ENCODE results near the gene EIF5AL1.
"Not testable (repeated sequence)": the region's sequence is repeated elsewhere in the genome, so short reads cannot be mapped to it uniquely, and the experiment has no call there.

Gene EIF5AL1

DNA sequence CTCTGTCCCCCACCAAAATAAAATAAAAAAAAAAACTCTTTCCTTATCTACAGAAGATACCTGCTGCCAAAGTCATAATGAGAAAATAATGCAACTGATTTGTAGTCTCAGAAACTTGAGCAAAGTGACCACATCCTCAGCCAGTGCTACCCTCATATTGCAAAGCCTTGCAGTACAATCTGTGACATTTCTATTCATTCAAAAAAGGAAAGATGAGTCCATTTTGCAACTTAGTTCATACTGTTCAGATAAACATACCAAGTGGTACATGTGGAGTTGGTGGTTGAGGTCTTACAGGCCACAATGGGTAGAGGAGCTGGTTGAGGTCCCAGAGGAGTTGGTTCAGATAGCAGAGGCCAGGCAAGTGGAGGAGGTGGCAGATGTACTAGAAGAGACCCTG is 6.5 kb upstream of the EIF5AL1 start:
- TF ChIP-seq, protein P1, sequence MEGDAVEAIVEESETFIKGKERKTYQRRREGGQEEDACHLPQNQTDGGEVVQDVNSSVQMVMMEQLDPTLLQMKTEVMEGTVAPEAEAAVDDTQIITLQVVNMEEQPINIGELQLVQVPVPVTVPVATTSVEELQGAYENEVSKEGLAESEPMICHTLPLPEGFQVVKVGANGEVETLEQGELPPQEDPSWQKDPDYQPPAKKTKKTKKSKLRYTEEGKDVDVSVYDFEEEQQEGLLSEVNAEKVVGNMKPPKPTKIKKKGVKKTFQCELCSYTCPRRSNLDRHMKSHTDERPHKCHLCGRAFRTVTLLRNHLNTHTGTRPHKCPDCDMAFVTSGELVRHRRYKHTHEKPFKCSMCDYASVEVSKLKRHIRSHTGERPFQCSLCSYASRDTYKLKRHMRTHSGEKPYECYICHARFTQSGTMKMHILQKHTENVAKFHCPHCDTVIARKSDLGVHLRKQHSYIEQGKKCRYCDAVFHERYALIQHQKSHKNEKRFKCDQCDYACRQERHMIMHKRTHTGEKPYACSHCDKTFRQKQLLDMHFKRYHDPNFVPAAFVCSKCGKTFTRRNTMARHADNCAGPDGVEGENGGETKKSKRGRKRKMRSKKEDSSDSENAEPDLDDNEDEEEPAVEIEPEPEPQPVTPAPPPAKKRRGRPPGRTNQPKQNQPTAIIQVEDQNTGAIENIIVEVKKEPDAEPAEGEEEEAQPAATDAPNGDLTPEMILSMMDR (conservative IDR thresholded peaks at IDR 0.05): no peak
- H3K27ac ChIP-seq: no peak overlapping the region

DNA sequence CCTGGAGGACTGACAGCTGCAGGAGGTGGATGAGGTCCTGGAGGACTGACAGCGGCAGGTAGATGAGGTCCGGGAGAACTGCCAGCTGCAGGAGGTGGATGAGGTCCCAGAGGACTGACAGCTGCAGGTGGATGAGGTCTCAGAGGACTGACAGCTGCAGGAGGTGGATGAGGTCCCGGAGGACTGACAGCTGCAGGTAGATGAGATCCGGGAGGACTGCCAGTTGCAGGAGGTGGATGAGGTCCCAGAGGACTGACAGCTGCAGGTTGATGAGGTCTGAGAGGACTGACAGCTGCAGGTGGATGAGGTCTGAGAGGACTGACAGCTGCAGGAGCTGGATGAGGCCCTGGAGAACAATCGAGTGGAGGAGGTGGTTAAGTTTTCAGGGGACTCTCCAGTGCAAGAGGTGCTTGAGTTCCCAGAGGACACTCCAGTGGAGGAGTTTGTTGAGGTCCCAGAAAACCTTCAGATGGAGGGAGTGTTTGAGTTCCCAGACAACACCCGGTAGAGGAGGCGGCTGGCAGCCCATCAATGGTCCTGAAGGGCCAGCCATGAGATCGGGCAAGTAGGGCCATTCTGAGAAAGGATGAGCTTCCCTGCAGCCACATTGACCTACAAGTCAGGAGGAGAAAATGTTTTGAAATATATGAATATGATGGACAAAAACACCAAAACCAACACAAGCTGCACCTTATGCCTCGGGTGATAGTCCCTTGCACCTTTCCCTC is 4.7 kb upstream of the EIF5AL1 start:
- TF ChIP-seq, protein P1 (conservative IDR thresholded peaks at IDR 0.05): no peak
- H3K27ac ChIP-seq: no peak overlapping the region

DNA sequence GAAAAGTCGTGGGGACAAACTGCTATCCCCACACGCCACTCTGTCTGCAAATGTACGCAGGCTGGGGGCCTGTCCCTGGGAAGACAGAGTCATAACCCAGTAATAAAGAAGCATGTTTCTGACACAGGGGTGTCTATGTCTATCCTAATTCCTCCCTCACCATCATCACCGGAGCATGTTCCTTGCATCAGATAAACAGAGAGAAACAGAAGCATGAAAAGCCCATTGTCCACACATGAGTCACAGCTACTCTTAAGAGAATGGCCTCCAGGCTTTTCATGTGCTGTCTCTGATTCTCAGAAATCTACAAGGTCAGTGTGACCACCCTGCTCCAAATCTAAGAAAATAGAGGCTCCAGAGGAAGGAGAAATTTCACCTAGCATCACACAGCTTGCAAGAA is 4.1 kb upstream of the EIF5AL1 start:
- H3K27ac ChIP-seq: not testable (repeated sequence)

DNA sequence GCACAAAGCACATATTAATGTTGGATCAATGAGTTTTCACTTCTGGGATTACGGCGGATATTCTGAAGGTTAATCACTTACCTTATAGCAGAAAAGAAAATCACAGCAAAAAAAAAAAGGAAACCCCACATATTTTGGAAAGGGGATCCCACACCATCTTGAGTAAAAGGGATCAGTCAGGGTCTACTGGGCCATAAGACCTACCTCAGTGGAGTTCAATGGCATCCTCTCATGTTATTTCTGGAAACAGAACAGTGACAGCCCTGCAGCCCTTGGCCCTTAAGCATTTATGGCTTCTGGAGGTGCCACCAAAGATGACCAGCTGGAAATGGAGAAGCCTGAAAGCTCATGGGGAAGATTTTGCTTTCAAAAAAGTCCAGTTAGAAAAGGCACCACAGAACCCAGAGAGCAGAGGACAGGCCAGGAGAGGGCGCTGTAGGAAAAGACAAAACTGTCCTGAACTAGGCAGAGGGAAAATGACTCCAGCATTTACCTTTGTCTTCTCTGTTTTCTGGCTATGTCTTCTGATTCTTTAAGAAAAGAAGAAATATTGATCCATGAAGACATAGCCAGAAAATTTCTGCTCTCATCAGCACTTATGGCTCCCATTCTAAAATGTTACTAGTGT is 2.9 kb upstream of the EIF5AL1 start:
- H3K27ac ChIP-seq: not testable (repeated sequence)

DNA sequence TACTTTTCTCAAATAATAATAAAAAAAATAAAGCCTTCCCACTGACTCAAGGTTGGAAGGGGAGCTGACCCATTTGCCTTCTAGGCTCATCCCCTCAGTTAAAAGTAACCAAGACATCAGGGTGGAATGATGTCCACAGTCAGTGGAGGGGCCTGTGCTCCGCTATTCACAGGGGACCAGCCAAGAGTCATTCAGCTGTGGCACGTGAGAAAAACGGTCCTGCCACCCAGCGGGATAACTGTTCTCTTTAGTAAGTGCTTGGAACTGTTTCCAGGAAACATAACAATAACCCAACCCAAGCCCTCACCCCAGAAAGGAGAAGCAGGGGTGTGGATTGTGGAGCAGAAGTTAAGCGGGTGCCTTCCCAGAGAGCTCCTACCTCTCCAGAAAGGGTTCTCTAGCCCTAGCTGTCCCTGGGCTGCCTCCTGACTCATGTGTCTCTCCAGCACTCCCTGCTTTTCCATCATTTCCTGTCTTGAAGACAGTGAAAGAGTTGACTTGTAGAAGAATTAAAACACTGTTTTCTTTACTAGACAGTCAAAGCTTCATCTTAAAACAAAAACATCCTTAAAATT is 2.3 kb upstream of the EIF5AL1 start:
- H3K27ac ChIP-seq: not testable (repeated sequence)

DNA sequence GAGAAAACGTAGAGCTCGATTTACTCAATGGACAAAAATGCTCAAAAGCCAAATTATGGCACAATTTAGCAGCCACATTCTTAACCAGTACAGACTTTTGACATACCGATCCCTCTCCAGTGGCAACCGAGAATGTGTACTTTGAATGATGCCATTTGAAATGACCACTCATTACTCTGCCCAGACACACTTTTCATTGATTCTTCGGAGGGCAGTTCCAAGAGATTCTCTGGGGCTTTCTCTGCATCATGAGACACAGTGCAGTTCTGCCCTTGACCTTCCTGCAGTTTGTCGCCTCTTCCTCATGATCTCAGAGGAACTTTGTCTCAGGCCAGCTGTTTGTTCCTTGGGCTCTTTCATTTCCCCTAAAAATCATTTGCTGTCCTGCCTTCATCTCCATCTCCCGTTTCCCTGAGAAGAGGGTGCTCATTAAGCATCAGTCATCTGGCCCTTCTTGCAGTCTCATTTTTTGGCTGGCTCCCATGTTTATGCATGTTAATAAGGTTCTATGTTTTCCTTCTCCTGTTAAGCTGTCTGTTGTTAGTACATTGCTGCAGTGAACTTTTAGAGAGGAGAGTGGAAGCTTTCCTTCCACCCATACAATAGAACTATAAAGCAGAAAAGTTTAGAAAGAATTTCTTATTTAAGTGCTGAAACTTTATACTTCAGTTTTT is 4.3 kb downstream of the EIF5AL1 start:
- H3K27ac ChIP-seq: not testable (repeated sequence)

DNA sequence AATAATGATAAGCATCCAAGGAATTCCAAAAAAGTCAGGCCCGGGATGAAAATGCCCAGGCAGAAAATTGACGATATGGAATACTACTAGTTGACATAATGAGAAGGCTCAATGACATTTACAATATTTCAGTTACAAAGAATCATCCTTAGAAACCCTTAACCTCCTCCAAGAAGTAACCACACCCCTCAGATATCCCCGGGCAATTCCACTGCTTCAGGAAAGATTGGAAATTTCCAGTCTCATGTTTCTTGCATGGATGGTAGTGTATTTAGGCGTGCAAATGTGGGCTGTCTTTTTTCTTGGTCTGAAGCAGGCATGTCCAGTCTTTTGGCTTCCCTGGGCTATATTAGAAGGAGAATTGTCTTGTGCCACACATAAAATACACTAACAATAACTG is 5.2 kb downstream of the EIF5AL1 start:
- H3K27ac ChIP-seq: not testable (repeated sequence)

DNA sequence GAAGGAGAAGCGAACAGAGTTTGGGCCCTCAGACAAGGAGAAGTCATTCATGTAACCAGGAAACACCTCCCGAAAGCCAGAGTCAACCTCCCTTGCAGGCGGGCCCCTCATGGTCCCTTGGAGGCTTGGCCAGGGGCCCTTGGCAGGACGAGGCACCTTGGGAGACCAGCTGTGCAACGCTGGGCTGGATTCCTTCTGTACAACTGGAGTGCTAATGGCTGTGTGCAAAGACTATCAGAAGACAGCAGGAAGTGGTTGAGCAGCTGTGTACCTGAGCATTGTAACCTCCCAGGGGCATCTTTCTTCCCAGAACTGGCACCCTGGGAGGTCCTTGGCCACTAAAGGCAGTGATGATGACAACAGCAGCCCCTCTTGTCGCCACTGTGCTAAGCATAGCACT is 9.4 kb downstream of the EIF5AL1 start:
- H3K27ac ChIP-seq: not testable (repeated sequence)

DNA sequence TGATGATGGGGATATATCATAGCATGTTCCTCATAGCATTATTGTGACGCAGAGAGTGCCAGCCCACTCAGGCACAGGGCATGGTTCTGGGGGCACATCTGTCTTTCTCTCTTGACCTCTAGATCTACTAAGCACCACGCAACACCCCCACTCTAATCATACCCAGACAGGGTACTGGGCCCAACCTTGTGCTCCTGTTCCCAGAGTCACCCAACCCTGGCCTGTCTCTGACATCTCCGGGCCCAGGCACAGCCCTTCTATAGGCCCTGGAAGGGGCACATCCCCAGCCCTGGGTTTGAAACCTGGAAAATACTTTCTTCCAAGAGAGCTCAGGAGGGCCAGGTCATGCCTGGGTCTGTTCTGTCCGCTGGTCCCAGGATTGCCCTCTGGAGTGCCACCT is 10.1 kb downstream of the EIF5AL1 start:
- not testable (repeated sequence) for H3K27ac ChIP-seq

DNA sequence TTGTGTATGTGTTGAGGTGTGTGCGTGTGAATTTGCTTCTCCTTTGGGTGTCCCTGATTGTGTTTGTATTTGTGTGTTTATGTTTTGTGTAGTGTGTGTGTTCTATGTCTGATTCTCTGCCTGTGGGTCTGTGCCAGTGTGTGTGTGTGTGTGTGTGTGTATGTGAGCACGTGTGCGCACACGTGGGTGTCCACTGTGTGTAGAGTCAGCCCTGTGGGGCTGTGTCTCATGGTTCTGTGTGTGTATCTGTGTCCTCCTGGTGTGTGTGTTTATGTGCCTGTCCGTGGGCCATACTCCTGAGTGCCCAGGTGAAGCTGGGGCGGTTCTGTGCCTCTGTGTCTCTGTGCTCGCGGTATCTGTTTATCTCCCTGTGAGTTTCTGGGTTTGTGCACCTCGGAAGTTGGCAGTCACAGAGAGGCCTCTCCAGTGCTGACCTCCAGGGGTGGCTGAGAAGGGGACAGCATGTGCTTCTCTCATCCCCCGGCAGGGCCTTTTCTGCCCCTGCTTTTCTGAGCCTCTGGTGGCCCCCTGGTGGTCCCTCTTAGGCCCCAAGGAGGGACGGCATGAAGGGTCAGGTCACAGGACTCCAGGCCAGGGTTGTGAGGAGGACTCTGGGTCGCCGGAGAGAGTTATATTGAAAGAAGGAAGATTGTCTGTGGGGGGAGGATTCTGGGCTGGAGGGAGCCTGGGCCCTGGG is 11.0 kb downstream of the EIF5AL1 start:
- H3K27ac ChIP-seq: not testable (repeated sequence)

DNA sequence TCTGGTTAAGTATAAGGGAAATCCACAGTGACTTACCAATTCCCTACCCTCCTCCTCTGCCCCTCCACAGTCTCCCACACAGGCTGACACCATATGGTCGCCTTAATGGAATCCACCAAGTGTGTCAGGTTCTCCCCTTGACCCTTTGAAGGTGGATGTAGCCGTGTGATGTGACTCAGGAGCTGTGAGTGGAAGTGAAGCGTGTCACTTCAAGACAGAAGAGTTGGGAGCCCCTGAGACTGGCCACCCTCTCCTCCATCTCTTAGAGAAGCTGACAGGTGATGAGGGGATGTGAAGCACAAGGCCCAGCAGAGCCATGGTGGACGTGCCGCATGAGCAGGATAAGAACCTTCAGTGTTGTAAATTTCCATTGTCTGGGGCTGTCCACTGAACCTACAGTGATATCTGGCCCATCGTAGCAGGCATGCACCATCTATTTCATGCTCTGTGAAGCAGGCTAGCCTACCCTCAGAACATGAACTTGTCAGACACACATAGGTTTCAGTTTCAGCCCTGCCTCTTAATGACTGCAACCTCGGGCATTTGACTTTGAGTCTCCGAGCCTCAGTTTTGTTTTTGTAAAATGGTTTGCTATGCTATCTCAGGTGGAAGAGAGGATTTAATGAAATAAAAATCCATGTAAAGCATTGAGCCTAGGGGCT is 12.8 kb downstream of the EIF5AL1 start:
- not testable (repeated sequence) for H3K27ac ChIP-seq

DNA sequence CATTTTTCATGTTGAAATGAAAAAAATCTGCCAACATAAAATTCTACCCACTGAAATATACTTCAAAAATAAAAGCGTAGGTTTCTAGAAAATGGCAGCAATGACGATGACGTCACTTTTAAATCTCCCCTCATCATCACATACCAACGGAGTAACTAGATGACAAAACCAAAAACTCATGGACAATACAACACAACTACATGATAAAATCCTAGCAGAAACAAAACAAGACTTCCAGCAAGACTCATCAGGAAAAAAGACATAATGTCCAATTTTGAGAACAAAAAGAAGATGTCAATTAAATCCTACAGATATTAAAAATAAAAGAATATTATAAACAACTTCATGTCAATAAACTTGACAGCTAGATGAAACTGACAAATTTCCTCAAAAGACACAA is 15.9 kb downstream of the EIF5AL1 start:
- H3K27ac ChIP-seq: not testable (repeated sequence)

DNA sequence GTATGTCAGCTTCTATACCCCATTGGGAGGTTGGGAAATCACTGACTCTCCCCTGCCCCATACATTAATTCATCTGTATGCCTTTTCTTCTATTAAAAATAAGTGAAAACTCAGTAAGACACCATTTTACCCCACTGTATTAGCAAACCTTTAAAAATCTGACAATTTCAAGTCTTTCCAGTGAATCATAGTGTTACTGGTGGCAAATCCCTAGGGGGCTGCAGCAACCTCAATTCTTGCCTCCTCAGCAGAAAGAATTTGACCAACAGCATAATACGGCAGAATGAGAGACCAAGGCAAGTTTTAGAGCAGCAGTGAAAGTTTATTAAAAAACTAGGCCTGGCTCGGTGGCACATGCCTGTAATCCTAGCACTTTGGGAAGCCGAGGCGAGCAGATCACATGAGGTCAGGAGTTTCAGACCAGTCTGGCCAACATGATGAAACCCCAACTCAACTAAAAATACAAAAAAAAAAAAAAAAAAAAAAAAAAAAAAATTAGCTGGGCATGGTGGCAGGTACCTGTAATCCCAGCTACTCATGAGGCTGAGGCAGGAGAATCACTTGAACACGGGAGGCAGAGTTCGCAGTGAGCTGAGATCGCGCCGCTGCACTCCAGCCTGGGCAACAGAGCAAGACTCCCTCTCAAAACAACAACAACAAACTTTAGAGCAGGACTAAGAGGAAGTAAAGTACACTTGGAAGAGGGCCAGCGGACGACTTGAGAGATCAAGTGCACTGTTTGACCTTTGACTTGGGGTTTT is 21.0 kb downstream of the EIF5AL1 start:
- H3K27ac ChIP-seq: not testable (repeated sequence)

DNA sequence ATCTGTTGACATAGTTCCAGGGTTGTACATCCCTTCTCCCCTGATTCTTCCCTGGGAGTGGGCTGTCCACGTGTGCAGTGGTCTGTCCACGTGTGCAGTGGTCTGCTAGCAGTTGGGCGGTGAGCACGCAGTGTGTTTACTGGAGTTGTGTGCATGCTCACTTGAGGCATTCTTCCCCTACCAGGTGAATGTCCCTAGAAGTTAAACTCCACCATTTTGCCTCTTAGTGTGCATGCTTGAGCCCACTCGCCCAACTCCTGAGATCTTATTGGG is 21.5 kb downstream of the EIF5AL1 start:
- not testable (repeated sequence) for H3K27ac ChIP-seq

DNA sequence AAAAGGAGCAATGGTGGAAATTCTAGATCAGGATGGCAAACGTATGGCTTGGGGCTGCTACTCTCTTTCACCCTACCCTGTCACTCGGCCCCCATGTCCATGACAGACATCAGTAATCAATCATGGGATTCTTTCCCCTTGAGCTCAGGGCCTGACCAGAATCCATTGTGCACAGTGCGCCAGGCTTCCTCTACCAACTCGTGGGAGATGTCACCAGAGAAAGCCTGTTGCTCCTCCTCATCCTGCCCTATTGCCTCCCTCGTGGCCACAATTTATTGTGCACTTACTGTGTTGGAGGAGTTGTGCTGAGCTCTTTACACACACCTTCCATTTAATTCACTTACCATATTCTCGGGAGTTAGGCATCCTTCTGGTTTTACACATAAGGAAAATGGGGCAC is 26.0 kb downstream of the EIF5AL1 start:
- H3K27ac ChIP-seq: not testable (repeated sequence)

DNA sequence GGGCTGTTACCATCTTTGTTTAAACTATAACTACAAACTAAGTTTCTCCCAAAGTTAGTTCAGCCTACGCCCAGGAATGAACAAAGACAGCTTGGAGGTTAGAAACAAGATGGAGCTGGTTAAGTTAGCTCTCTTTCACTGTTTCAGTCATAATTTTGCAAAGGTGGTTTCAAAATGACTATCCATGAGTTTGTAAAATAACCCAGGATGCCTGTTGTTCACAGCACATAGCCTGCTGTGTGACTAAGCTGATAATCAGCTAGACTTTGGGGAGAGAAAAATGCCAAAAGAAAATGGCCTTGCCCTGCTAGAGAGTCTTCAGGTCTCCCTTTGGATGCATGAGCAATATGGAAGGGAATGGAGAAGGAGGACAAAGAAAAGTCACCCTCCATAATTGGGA is 28.6 kb downstream of the EIF5AL1 start:
- H3K27ac ChIP-seq: not testable (repeated sequence)

Measured in VCaP (cell line).